Measurements from ENCODE around the gene RBMY1J.
"Not testable (repeated sequence)": the region's sequence is repeated elsewhere in the genome, so short reads cannot be mapped to it uniquely, and the experiment has no call there.

RBMY1J gene

DNA sequence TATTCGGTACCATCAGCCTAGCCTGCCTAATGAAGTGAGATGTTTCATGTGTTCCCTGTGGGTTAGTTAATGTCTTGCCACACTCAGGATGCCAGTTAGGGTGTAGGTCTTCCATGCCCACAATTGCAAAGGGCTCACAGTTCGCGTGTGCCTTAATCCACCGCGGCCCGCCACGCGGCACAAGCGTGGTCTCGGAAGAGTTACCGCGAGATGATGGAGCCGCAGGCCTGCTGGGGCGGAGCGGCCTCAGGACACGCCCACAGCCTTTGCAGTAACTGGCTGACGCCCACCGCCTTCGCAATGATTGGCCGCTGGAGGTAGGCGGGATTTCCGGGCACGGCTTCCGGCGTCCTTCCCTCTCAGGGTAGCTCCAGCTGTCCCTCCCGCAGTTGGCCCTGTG lies at the start of gene RBMY1J:
TSS of gene RBMY1J (plus strand) at position 301 of the 400 bp plus-strand sequence. CDS start 2,038 bp downstream, outside the sequence.
- DNase-seq = not testable (repeated sequence)

DNA sequence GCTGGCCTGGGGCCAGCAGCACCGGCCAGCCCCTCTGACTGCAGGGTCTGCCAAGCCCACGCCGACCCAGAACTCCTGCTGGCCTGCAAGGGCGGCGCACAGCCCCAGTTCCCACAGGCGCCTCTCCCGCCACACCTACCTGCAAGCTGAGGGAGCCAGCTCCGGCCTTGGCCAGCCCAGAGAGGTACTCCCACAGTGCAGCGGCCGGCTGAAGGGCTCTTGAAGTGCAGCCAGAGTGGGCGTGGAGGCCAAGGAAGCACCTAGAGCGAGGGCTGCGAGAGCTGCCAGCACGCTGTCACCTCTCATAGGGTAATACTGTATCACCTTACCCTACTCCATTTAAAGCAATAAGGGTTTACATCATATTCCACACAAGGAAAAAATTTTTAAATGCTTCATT lies 35.8 kb upstream of the RBMY1J start:
- no peak for DNase-seq

DNA sequence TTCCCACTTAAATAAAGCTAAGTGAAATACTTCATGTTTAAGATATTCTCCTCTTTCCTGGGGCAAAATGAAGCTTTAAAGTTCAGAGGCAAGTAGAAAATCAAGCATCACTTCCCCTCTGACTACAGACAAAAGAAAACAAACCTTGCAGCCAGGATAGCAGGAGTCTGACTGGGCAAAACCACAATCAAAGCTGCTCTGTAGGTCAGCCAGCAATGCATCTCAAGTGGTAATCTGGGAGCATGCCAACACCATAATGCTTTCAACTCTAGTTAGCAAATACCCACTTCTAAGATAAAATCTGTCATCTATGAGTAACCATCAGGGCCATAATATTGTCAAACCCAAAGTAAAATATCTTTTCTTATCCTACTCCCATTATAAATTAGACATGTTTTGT lies 32.6 kb upstream of the RBMY1J start:
- no peak for DNase-seq

DNA sequence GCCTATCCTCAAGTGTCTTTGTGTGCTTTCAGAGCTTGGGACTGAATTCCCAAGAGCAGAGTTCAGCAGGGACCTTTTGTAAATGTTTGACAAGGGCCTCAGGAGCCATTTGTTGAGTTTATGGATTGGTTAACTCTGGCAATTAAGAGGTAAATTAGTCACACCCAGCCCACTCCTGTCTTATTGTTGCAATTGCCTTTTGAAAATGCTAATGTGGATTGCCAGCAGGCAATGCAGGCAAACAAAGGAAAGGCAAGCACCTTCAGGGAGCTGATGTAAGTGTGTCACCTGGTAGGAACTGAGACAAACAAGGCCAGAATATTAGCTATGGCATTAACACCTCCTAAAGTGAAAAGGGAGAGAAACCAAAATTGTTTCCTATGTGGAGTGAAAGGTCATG lies 29.7 kb upstream of the RBMY1J start:
- DNase-seq = no peak

DNA sequence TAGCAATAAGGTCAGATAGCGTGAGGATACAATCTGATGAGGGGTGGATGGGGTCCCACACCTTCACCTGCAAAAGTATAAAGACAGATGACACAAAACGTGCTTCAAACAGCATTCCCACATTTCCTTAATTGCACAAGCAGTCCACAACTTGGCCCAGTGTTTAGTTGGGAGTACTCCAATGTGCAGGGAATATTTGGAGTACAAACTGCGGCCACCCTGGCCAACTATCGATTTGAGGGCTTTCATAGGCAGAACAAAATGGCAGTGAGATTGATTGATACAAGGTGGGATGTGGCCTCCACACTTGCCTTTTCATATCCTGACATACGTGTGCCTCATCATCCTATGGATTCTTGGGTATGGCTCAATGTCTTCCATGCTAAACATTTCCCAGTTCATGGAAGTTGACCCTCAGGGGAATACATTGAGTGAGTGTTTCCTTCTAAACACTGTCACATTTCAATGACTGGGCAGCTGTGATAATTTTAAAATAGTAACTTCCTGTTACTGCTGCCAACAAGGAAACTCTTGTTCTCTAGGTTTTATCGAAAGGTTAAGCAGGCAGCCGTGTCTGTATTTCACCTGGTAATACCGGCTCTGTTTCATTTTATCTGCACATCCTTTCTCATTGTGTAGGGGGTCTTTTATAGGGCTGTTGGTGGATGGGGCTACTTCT lies 41.6 kb downstream of the RBMY1J start:
- not testable (repeated sequence) for DNase-seq

DNA sequence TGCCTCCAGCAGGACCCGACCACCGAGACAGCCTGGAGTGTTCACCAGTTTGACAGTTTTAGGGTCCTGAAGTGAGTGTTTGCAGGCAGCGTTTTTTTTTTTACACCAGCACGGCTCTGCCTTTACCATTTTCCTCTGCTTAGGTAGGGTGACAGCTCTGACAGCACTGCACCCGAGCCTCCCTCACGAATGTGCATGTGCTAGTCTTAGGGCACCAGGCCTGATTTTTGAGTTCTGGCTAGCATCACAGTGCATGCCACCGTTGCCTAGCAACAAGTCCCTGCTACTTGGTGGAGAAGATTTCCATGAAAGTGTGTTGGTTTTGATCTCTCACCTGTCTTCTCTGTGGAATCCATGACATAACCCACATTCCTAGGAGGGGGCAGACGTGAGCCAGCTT lies 52.3 kb downstream of the RBMY1J start:
- not testable (repeated sequence) for DNase-seq

DNA sequence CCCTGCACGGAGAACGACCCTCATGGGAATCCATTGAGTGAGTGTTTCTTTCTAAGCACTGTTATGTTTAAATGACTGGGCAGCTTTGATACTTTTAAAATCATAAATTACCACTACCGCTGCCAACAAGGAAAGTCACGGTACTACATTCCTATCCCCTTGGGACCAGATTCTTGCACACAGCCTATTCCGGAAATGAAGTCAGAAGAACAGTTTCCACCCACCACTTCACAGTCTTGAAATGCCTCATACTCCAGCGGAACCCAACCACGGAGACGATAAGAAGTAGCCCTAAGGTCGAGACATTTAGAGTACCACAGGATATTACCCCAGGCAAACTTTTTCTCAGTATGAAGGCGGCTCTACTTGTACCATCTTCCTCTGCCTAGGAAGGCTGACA lies 58.8 kb downstream of the RBMY1J start:
- not testable (repeated sequence) for DNase-seq
